GM18499 (cell line): ENCODE measurements around the gene RHOJ.
"Not testable (repeated sequence)": the region's sequence is repeated elsewhere in the genome, so short reads cannot be mapped to it uniquely, and the experiment has no call there.

Experiments
- ATAC-seq: cut with Tn5 transposase; IDR thresholded peaks from one replicate; pipeline ENCODE4 v1.9.1; 2021; ENCODE audit warnings: moderate number of reproducible peaks; ENCODE audit not compliant: insufficient read depth, unreplicated experiment

Gene RHOJ

DNA sequence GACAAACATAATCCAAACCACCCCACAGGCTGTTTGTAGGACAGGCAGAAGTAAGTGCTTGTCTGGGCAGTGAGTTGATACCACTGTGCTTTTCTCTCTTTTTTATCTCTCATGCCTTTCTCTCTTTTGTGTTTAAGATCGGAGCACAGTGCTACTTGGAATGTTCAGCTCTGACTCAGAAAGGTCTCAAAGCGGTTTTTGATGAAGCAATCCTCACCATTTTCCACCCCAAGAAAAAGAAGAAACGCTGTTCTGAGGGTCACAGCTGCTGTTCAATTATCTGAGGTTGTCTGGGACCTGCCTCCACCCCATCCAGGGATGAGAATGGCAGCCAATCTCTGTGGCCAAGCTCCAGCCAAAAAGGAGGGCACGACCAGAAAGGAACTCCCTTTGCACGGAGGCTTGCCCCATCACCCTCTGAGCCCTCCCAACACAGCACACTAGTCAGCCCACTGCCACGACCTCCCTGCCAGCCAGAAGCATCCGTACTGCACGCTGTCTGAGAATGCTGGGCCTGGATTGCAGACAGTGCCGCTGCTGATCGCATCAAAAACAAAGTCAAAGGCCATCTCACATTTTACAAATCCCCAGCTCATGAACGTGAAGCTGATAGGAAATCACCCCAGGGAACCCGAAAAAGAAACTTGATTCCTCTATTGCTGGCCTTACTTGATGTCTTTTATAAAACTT lies 86.6 kb downstream of the RHOJ start:
- no peak for ATAC-seq

DNA sequence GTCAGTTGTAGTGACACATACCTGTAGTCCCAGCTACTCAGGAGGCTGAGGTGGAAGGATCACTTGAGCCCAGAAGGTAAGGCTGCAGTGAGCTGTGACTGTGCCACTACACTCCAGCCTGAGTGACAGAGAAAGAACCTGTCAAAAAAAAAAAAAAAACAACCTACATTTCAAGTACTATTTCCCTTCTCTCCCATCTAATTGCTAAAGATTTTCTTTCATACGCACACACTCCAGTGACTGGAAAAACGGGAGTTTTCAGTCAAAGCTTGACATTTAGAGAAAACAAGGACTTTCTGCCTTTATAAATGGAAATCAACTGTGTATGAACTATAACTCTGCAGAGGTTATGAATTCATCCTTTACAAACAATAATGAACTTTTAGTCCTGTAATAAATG lies 88.6 kb downstream of the RHOJ start:
- ATAC-seq: no peak

GRCh38 chr14:63295231-63295685 lies 91.0 kb downstream of the RHOJ start:
- ATAC-seq: no peak

GRCh38 chr14:63296060-63296563 lies 91.9 kb downstream of the RHOJ start:
- peak; percentile 50 for ATAC-seq

DNA sequence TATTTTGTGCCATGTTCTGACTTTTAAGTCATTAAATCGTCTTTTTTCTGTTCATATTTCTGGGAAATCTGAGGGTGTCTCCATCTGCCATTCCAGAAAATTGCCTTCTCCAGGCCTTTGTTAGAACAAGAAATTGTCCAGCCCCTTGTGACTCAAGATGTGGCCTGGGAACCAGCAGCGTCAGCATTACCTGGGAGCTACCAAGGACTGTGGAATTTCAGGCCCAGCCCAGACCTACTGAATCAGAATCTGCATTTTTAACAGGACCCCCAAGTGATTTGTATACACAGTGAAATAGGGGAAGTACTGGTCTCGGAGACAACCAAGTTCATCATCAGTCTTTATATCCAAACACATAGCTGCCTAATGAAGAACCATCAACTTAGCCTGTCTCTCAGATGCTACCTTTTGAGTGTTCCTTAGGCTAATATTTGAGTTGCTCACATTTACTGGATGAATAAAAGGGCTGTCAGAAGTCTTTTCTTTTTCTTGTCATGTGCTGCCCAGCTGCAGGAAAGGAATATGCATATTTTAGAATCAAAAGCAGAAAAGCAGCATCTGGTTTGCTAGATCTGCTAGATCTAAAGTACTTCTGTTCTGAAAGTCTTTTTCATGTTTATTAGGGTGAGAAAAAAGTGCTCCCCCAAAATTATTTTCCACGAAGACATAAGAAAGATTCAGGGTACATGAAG lies 93.3 kb downstream of the RHOJ start:
- no peak for ATAC-seq

GRCh38 chr14:63299351-63300110 lies 95.3 kb downstream of the RHOJ start:
- no peak for ATAC-seq

- ATAC-seq: no peak
Observed at GRCh38 chr14:63300854-63301253, 96.6 kb downstream of the RHOJ start.

GRCh38 chr14:63301891-63302534 lies 97.8 kb downstream of the RHOJ start:
- ATAC-seq: no peak

GRCh38 chr14:63304429-63304828 lies 100.2 kb downstream of the RHOJ start:
- ATAC-seq: not testable (repeated sequence)

GRCh38 chr14:63308723-63309317 lies 104.6 kb downstream of the RHOJ start:
- ATAC-seq: no peak

GRCh38 chr14:63318835-63319234 lies 114.6 kb downstream of the RHOJ start, which contains the start of gene GPHB5:
Gene GPHB5, minus strand, starts transcription at chr14:63318935. Its CDS starts 1,086 bp downstream, at chr14:63317849.
- ATAC-seq: no peak

DNA sequence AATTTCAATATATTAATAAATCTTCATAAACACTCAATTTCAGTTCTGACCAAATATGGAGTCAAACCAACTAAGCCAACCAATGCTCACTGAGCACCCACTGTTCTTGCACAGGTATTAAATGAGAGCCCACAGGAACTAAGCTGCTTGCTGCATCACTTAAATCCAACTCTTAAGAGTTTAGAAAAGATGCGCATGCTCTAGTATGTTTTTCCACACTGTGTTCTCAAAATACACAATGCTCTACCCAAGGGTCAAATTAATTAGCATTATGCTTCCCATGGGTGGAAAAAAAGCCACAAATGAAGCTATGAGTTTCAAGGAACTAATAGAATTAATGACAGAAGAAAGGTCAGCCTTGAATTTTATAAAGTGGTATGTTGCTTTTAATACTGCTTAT lies 118.2 kb downstream of the RHOJ start:
- no peak for ATAC-seq

- ATAC-seq: no peak
Observed at GRCh38 chr14:63322897-63323573, 118.8 kb downstream of the RHOJ start.

GRCh38 chr14:63326840-63327239 lies 122.6 kb downstream of the RHOJ start:
- no peak for ATAC-seq

GRCh38 chr14:63328787-63329737 lies 124.8 kb downstream of the RHOJ start:
- ATAC-seq: no peak

DNA sequence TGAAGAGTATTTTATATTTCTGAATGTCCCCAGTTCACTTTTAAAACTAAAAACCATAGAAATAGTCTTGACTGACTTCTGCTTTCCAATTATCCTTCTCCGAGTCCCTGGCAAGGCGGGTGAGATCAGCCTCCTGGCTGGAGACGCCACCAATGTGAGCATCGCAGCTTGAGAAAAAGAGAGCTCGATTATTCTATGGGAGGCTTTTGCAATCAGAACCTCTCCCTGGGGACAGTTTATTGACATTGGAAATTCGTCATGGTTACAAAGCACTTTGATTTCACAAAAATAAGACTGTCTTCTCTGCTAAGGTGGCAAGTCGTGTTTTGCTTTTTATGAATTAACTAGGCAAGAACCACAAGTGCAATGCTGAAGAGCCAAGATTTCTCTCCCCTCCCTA lies 138.1 kb downstream of the RHOJ start:
- no peak for ATAC-seq
